Bronchial epithelial cell (primary cell): ENCODE results near the gene PLPP7. TPM values are rescaled to one million over a fixed set of nuclear protein-coding genes. Genes with fewer than 3 reads are reported as not detected.

Source experiments
- DNase-seq: peaks from one replicate; pipeline ENCODE4 v3.0.0-alpha.2; 2010; ENCODE audit warnings: low read depth
- FAIRE-seq: peaks from 2 replicates; lab custom pipeline; 2011; peaks lifted over from hg19 to GRCh38; lab: Jason Lieb, UNC
- H3K27me3 ChIP-seq: 2 replicates; pipeline ENCODE4 v1.5.1; 2011; ENCODE audit warnings: low read length; ENCODE audit not compliant: control insufficient read depth, insufficient read depth
- H3K36me3 ChIP-seq: 2 replicates; pipeline ENCODE4 v1.5.1; 2011; ENCODE audit warnings: low read length; ENCODE audit not compliant: control insufficient read depth, insufficient read depth
- H3K4me3 ChIP-seq: 2 replicates; pipeline ENCODE4 v1.5.1; 2011; ENCODE audit warnings: mild to moderate bottlenecking, low read depth, low read length, control low read depth
- CTCF ChIP-seq: IDR thresholded peaks from 2 replicates; pipeline ENCODE4 v1.5.1; 2011; ENCODE audit warnings: mild to moderate bottlenecking, moderate library complexity, low read length, control low read depth, inconsistent platforms; ENCODE audit not compliant: insufficient read depth, severe bottlenecking
- total RNA-seq: library from RNA; depleted of rRNA; stranded (reverse); fragments of >200 nt; gene quantifications from 2 replicates; pipeline ENCODE4 v1.2.1, GENCODE V29; 2014

PLPP7 gene
- total RNA-seq, 1 donor from 2014 or later = not detected

GRCh38 chr9:131276891-131277286, 12.6 kb upstream of the PLPP7 start:
- Histone ChIP-seq H3K27me3 (peaks cover 8% of the 10 kb centered on the region), H3K36me3 (no peaks in the 10 kb centered on the region), H3K4me3 (peak overlapping the region; percentile 33)
- no peak for FAIRE-seq
- TF ChIP-seq CTCF = no peak
- no peak for DNase-seq

GRCh38 chr9:131277287-131277909, 12.1 kb upstream of the PLPP7 start:
- no peak for DNase-seq
- no peaks in the 10 kb centered on the region for H3K36me3 ChIP-seq
- FAIRE-seq = no peak
- H3K27me3 ChIP-seq = peaks cover 10% of the 10 kb centered on the region
- H3K4me3 ChIP-seq = peak overlapping the region; percentile 33
- no peak for TF ChIP-seq CTCF

- TF ChIP-seq CTCF = no peak
- Histone ChIP-seq H3K27me3 (peaks cover 11% of the 10 kb centered on the region), H3K4me3 (peak overlapping the region; percentile 33), H3K36me3 (no peaks in the 10 kb centered on the region)
- DNase-seq = peak; percentile 53
- no peak for FAIRE-seq
Measured at GRCh38 chr9:131277910-131278701, 11.4 kb upstream of the PLPP7 start.

- H3K27me3 ChIP-seq = peaks cover 14% of the 10 kb centered on the region
- H3K4me3 ChIP-seq = no peak overlapping the region
- FAIRE-seq = no peak
Measured at GRCh38 chr9:131278702-131279111, 10.8 kb upstream of the PLPP7 start.

GRCh38 chr9:131279196-131279862, 10.2 kb upstream of the PLPP7 start:
- no peak overlapping the region for H3K4me3 ChIP-seq
- DNase-seq = no peak
- no peak for FAIRE-seq
- H3K36me3 ChIP-seq = no peaks in the 10 kb centered on the region
- H3K27me3 ChIP-seq = peaks cover 17% of the 10 kb centered on the region
- TF ChIP-seq CTCF = no peak

More at GRCh38 chr9:131278702-131279111, 10.8 kb upstream of the PLPP7 start:
- no peaks in the 10 kb centered on the region for H3K36me3 ChIP-seq
- TF ChIP-seq CTCF = no peak
- no peak for DNase-seq
